HUES48 (cell line): ENCODE measurements around the gene CACNA1H.

Experiments used
- H3K27ac ChIP-seq: one replicate; pipeline ENCODE4 v1.7.0; 2013; ENCODE audit warnings: low read depth, low read length, inconsistent platforms
- H3K27me3 ChIP-seq: 2 replicates; pipeline ENCODE4 v1.6.1; 2013; ENCODE audit warnings: mild to moderate bottlenecking, low read length; ENCODE audit not compliant: control insufficient read depth, insufficient read depth
- H3K36me3 ChIP-seq: 2 replicates; pipeline ENCODE4 v1.6.1; 2013; ENCODE audit warnings: low read length; ENCODE audit not compliant: control insufficient read depth, insufficient read depth
- H3K4me1 ChIP-seq: 2 replicates; pipeline ENCODE4 v1.6.1; 2013; ENCODE audit warnings: mild to moderate bottlenecking, low read length; ENCODE audit not compliant: control insufficient read depth, insufficient read depth
- H3K4me3 ChIP-seq: 2 replicates; pipeline ENCODE4 v1.5.1; 2013; ENCODE audit warnings: mild to moderate bottlenecking, low read depth, low read length
- H3K9ac ChIP-seq: 2 replicates; pipeline ENCODE4 v1.6.1; 2013; ENCODE audit warnings: mild to moderate bottlenecking, low read depth, low read length, moderate library complexity
- H3K9me3 ChIP-seq: 2 replicates; pipeline ENCODE4 v1.6.1; 2013; ENCODE audit warnings: low read length; ENCODE audit not compliant: control insufficient read depth, insufficient read depth

The CACNA1H gene

GRCh38 chr16:1216681-1217400 is 63.9 kb downstream of the CACNA1H start:
- H3K4me1 ChIP-seq = no peaks in the 10 kb centered on the region
- H3K27ac ChIP-seq = no peak overlapping the region
- H3K4me3 ChIP-seq = no peak overlapping the region
- H3K9ac ChIP-seq = no peak overlapping the region
- H3K9me3 ChIP-seq = no peaks in the 10 kb centered on the region
- H3K27me3 ChIP-seq = no peaks in the 10 kb centered on the region
- H3K36me3 ChIP-seq = peaks cover 38% of the 10 kb centered on the region

GRCh38 chr16:1217526-1217925 is 64.6 kb downstream of the CACNA1H start:
- Histone ChIP-seq H3K4me1 (no peaks in the 10 kb centered on the region), H3K36me3 (peaks cover 38% of the 10 kb centered on the region), H3K9ac (no peak overlapping the region), H3K27me3 (no peaks in the 10 kb centered on the region), H3K4me3 (no peak overlapping the region), H3K9me3 (no peaks in the 10 kb centered on the region), H3K27ac (no peak overlapping the region)

- peaks cover 38% of the 10 kb centered on the region for H3K36me3 ChIP-seq
- no peaks in the 10 kb centered on the region for H3K27me3 ChIP-seq
- H3K27ac ChIP-seq = no peak overlapping the region
- H3K9ac ChIP-seq = no peak overlapping the region
- no peak overlapping the region for H3K4me3 ChIP-seq
- H3K4me1 ChIP-seq = no peaks in the 10 kb centered on the region
- H3K9me3 ChIP-seq = no peaks in the 10 kb centered on the region
Measured at GRCh38 chr16:1218061-1218929, 65.4 kb downstream of the CACNA1H start.

- Histone ChIP-seq H3K27me3 (no peaks in the 10 kb centered on the region), H3K36me3 (peaks cover 38% of the 10 kb centered on the region), H3K4me1 (no peaks in the 10 kb centered on the region), H3K4me3 (no peak overlapping the region), H3K9ac (no peak overlapping the region), H3K27ac (no peak overlapping the region), H3K9me3 (no peaks in the 10 kb centered on the region)
Measured at GRCh38 chr16:1218930-1219611, 66.2 kb downstream of the CACNA1H start.

GRCh38 chr16:1220098-1220728 is 67.3 kb downstream of the CACNA1H start:
- Histone ChIP-seq H3K9ac (no peak overlapping the region), H3K4me1 (no peaks in the 10 kb centered on the region), H3K27me3 (no peaks in the 10 kb centered on the region), H3K36me3 (peaks cover 38% of the 10 kb centered on the region), H3K9me3 (no peaks in the 10 kb centered on the region), H3K4me3 (no peak overlapping the region), H3K27ac (no peak overlapping the region)

GRCh38 chr16:1220841-1221627 is 68.1 kb downstream of the CACNA1H start:
- H3K27me3 ChIP-seq = no peaks in the 10 kb centered on the region
- peaks cover 34% of the 10 kb centered on the region for H3K36me3 ChIP-seq
- no peak overlapping the region for H3K4me3 ChIP-seq
- H3K27ac ChIP-seq = no peak overlapping the region
- no peaks in the 10 kb centered on the region for H3K4me1 ChIP-seq
- no peak overlapping the region for H3K9ac ChIP-seq
- H3K9me3 ChIP-seq = no peaks in the 10 kb centered on the region

GRCh38 chr16:1221628-1222552 is 69.0 kb downstream of the CACNA1H start:
- no peak overlapping the region for H3K4me3 ChIP-seq
- H3K9ac ChIP-seq = no peak overlapping the region
- H3K27ac ChIP-seq = no peak overlapping the region
- H3K27me3 ChIP-seq = no peaks in the 10 kb centered on the region
- H3K36me3 ChIP-seq = peaks cover 31% of the 10 kb centered on the region
- H3K4me1 ChIP-seq = no peaks in the 10 kb centered on the region
- no peaks in the 10 kb centered on the region for H3K9me3 ChIP-seq

- Histone ChIP-seq H3K27me3 (no peaks in the 10 kb centered on the region), H3K9me3 (no peaks in the 10 kb centered on the region), H3K9ac (no peak overlapping the region; the same call in 1 of the 2 replicates), H3K36me3 (peaks cover 22% of the 10 kb centered on the region), H3K4me1 (no peaks in the 10 kb centered on the region), H3K4me3 (no peak overlapping the region), H3K27ac (no peak overlapping the region)
Measured at GRCh38 chr16:1222553-1223354, 69.8 kb downstream of the CACNA1H start.
